HG03066 (cell line): ENCODE data around the gene GALM.
"Not testable (repeated sequence)": the region's sequence is repeated elsewhere in the genome, so short reads cannot be mapped to it uniquely, and the experiment has no call there.

Source experiments
- ATAC-seq: cut with Tn5 transposase; IDR thresholded peaks from one replicate; pipeline ENCODE4 v1.9.1; 2021; ENCODE audit warnings: low read depth; ENCODE audit not compliant: unreplicated experiment

The GALM gene

GRCh38 chr2:38737000-38737698, 71.2 kb downstream of the GALM start:
- ATAC-seq = not testable (repeated sequence)

DNA sequence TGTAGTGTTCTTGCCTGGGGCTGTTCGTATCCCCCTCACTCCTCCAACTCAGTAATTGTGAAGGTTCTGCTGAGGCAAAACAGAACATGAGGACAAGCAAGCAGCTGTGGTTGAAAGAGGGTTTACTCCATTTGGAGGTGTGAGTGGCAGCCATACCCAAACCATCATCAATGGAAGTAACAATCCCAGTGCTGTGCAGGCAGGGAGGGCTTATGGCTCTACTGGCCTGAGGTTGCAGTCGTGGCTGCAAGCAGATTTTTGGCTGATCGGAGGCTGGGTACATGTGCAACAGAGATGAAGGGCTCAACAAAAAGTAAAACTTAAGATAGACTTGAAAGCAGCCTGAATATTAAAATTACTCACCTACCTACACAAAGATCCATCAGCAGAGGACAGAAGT, 72.0 kb downstream of the GALM start:
- no peak for ATAC-seq

DNA sequence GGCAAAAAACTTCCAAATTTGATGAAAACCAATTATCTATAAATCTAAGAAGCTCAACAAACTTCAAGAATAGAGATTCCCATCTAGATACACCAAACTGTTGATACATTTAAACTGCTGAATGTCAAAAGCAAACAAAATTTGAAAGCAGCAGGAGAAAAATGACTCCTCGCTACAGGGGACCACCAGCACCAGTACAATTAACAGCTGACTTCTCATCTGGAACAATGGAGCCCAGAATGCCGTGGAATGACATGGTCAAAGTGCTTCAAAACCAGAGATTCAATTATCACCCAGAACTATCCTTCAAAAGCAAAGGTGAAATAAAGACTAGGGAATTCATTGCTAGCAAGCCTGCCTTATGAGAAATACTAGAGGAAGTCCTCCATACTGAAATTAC, 73.6 kb downstream of the GALM start:
- ATAC-seq = no peak

DNA sequence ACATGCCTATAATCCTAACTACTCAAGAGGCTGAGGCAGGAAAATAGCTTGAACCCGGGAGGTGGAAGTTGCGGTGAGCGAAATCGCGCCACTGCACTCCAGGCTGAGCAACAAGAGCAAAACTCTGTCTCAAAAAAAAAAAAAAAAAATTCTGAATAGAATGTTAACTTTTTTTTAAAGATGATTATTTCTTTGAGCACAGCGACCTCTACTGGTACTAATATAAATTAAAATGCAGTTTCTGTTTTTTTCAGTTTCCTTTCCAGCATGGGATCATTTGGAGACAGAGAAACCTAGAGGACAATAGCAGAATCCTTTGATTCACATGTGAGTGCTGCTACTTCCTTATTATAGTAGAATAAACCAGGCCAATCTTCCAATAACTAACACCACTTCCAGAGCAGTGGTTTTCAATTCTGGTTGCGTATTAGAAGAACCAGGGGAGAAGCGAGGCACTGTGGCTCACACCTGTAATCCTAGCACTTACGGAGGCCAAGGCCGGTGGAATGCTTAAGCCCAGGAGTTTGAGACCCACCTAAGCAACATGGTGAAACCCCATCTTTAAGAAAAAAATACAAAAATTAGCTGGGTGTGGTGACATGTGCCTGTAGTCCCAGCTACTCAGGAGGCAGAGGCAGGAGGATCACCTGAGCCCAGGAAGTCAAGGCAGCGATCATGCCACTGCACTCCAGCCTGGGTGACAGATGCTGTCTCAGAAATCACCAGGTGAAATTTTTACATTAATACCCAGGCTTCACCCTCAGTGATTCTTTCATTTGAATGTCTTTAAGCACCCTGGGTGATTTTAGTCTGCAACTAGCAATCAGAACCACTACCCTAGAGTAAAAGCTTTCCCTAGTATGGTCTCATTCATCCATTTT, 75.2 kb downstream of the GALM start:
- no peak for ATAC-seq

DNA sequence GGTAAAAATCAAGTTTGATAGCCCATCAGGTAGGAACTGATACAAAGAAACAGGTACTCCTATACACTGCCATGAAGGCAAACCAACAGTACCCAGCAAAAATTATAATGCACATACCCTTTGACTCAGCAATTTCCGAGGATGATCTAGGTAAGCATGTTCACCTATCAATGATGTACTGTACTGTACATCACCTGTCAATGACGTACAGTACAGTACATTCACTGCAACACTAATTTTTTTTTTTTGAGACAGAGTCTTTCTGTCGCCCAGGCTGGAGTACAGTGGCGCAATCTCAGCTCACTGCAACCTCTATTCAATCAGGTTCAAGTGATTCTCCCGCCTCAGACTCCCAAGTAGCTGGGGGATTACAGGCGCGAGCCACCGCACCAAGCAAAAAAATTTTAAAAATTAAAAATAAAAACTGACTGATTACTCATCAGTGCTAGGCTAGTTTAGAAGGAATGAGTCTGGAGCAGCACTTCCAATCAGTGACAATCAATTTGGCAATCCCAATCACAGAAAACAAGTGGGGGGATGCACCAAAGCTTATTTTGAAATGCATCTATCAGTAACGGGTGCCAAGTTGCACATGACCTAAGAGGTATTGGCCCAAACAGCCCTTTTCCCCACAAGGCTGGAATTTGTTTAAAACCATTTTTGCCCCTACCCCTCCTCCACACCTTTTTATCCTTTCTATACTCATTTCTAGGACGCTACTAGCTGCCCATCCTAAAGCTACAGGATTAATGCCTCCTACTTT, 77.1 kb downstream of the GALM start:
- ATAC-seq = no peak

DNA sequence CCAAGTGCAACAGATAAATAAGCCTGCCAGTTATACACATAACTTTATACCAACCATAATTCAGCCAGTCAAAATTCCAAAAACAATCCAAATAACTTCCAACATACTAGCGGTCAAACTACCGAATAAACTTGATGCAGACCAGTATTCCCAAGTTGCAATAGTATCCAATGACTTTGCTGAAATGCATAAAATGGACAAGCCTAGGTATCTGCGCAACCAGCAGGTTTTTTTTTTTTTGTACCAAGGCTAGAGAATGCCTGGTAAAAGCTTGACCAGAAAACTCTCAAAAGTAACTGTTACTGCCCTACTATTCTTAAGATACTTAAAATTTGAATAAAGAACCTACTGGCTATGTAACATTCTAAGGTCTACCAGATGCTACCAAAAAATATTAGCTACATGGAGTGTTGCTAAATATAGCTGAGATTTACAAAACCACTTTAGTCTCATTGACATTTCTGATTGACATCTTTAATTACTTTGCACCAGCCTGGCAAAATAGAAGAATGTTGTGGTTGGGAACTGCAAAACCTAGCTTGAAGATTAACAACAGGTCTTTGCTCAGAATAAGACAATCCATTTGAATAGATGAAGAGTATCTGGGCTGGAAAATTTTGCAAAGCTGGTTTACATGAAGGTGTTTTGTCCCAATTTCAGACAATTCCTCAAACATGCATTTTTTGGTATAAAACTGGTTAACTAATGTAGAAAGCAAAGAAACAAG, 77.9 kb downstream of the GALM start:
- no peak for ATAC-seq

DNA sequence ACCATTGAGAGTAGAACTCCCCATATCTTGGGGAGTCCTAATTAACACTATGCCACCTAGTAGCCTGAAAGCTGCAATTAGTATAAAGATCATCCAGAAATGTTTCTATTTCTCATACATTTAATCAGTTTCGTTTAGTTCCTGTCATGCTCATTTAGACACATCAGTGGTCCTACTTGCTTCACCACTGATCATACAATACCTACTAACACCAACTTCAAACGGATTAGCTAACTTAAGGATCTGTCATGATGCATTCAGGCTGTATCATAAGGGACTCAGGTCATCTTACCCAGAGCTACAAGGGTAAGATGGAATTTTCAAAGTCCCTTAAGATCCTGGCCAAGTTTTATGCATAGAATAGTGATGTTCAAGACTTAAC, 78.5 kb downstream of the GALM start:
- ATAC-seq = no peak

GRCh38 chr2:38745267-38745666, 79.4 kb downstream of the GALM start:
- ATAC-seq = no peak

DNA sequence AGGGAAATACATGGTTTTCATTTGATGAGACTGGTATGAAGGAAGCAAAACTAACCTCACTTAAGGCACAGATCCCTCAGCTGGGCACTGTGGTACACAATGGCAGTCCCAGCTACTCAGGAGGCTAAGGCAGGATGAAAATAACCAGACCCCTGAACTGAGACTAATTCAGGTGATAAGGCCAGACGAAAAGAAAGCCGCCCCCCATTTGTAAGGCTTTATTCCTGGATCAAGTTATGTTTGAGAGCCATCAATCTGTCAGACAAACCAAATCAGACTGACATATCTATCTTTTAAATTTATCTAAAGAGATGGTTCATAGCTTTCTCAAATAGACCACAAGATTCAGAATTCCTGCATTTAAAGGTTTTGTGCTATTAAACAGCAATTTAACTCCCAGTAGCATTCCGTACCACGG, 81.1 kb downstream of the GALM start:
- ATAC-seq = no peak

GRCh38 chr2:38747819-38748218, 81.9 kb downstream of the GALM start:
- ATAC-seq = no peak

DNA sequence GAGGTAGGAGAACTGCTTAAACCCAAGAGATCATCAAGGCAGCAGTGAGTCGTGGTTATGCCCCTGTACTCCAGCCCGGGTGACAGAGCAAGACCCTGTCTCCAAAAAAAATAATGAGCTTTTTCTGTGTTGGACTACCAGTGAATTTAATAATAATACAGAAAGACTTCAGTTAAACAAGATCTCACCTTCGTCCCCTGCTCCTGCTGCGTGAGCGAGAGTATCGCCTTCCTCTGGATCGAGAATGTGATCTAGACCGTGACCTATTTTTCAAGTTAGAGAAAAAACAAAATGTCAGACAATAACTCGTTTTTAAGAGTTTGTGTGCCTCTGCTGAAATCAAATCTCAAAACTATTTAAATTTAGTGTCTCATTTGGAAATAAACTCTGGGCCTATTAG, 82.5 kb downstream of the GALM start:
- ATAC-seq = no peak

GRCh38 chr2:38748943-38749804, 83.3 kb downstream of the GALM start:
- ATAC-seq = no peak

- no peak for ATAC-seq
Observed at GRCh38 chr2:38750011-38750890, 84.3 kb downstream of the GALM start.

DNA sequence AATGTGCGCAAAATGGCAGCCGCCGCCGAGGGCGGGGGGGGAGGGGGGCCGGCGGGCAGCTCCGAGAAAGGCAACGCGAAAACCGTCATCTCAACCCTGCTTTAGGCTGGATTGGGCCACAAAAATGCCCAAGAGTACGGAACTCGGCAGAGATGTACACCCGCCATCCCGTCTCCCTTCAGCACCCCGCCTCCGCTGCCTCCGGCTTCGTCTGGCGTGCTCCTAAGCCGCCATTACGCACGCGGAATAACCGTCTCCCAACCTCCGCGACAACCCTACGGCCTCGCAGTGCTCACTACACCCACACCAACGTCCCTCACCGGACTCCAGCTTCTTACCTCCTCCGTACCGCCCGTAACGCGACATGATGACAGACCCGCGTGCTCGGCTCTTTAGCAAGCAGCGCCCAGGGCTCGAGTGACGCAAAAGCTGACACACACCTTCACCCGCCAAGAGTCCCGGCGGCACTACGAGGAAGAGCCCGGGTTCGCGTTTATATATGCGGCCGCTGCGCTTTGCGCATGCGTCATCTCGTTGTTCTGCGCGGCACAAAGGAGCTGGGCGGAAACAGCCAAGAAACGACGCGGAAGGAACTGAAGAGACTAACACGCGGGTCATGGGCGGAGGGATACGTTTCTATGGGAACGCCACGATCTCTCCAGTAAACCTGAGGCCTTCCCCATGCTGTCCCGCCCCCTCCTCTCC, 85.1 kb downstream of the GALM start, which contains the start of gene SRSF7:
Gene SRSF7, minus strand, starts transcription at position 471 of the 705 bp plus-strand sequence. Its CDS starts 105 bp downstream, at position 366.
- ATAC-seq = peak; percentile 73

DNA sequence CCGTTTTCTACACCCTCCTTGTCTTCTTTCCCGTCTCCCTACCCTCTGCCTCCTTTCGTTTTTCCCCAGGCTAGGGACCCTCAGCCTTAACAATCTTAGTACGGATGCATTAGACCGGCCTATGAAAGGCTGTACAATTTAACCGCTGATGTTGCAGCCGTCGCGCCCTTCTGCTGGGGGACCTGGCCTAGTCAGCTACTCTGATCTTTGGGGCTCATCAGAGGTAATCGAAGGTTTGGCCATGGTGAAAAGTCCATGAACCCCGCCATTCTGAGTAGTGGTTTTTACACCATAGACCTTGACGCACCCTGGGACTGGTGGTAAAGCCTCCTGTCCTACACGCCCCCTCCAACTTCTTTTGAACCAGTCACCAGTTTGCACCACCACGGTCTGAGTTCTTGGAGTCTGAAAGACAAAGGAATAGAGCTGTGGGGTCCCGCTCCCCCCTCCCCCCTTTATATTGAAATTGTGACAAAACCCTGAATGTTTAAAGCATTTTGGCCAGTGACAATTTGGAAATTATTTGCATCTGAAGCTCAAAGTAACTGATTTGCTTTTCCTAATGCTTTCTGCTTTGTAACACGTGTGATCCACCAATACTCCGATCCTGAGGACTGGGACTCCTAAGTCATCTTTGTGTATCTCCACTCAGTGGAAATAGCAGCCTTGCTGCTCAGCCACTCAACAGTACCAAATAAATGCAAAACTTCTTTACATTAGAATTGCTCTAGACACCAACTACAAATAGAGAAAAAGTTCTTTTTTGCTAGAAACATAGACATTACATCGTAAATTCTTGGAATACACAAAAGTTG, 85.9 kb downstream of the GALM start:
- ATAC-seq = no peak

GRCh38 chr2:38754049-38754448, 88.1 kb downstream of the GALM start:
- ATAC-seq = no peak

GRCh38 chr2:38754506-38754905, 88.6 kb downstream of the GALM start:
- no peak for ATAC-seq
